Ectodermal cell (in vitro differentiated cells): ENCODE measurements around the gene RNASE12.
"Not testable (repeated sequence)": the region's sequence is repeated elsewhere in the genome, so short reads cannot be mapped to it uniquely, and the experiment has no call there.

Experiments
- H3K27ac ChIP-seq: 2 replicates; pipeline ENCODE4 v1.7.0; 2013; ENCODE audit warnings: mild to moderate bottlenecking, low read depth, low read length; ENCODE audit not compliant: insufficient read depth, poor library complexity, severe bottlenecking
- H3K27me3 ChIP-seq: 2 replicates; pipeline ENCODE4 v1.7.0; 2013; ENCODE audit warnings: mild to moderate bottlenecking, low read length; ENCODE audit not compliant: insufficient read depth, control insufficient read depth, poor library complexity, severe bottlenecking
- H3K36me3 ChIP-seq: one replicate; pipeline ENCODE4 v1.7.0; 2013; ENCODE audit warnings: low read length; ENCODE audit not compliant: control insufficient read depth, insufficient read depth
- H3K4me1 ChIP-seq: one replicate; pipeline ENCODE4 v1.7.0; 2013; ENCODE audit warnings: low read length; ENCODE audit not compliant: control insufficient read depth, insufficient read depth
- H3K4me3 ChIP-seq: 2 replicates; pipeline ENCODE4 v1.7.0; 2013; ENCODE audit warnings: low read depth, low read length, control low read depth; ENCODE audit not compliant: insufficient read depth
- H3K9me3 ChIP-seq: 2 replicates; pipeline ENCODE4 v1.7.0; 2013; ENCODE audit warnings: mild to moderate bottlenecking, low read length, moderate library complexity; ENCODE audit not compliant: control insufficient read depth
- WGBS, 2 experiments: methylation state at CpG; one replicate each; pipeline ENCODE4 v1.1.7; 2013; ENCODE audit warnings: missing lambda C conversion rate in 2 of 2; 5-methylcytosine and 5-hydroxymethylcytosine counted together

RNASE12 gene

GRCh38 chr14:20606190-20606901 is 15.2 kb upstream of the RNASE12 start:
- 45 to 47% methylated on average over 8 of the region's 8 CpGs for WGBS, 2 experiments
- H3K27me3 ChIP-seq, result no peaks in the 10 kb centered on the region

DNA sequence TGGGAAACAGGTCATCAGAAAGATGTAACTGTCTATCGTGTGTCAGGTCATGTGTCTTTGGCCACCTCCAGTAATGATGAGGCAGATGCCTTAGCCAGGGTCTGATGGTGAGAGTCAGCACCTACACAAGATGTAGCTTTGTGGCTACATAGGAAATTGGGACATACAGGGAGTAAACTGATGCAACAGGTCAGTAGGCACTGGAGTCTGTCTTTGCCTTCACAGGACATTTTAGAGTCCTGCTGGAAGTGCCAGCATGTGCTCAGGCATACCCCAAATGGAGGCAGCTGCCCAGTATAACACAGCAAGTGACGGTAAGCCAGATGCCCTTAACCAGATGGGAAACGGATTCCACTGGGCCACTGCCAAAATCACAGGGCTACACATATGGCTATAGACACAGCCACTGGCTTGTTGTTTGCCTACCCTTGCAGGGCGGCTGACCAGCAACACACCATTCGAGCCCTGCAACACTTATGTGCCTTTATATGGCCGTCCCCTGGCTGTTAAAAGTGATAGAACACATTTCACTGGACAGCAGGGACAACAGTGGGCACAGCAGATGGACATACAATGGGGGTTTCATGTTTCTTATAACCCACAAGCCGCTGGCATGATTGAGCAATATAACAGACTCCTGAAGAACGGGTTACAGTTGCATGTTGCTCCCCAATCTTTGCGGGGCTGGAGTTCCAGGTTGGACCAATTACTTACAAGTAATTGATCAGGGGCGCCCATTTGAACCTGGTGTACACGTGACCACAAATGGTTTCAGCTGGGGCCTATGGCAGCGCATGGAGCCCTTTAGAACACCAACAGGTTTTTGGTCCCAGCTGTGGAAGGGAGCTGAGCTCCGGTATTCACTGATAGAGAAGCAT is 12.9 kb upstream of the RNASE12 start:
- Histone ChIP-seq H3K27me3 (no peaks in the 10 kb centered on the region), H3K9me3 (no peaks in the 10 kb centered on the region), H3K27ac (no peak overlapping the region), H3K4me1 (no peaks in the 10 kb centered on the region), H3K36me3 (no peaks in the 10 kb centered on the region), H3K4me3 (no peak overlapping the region)
- WGBS, 2 experiments, result 93 to 95% methylated on average over 13 of the region's 13 CpGs

More at GRCh38 chr14:20606190-20606901, 15.2 kb upstream of the RNASE12 start:
- Histone ChIP-seq H3K27ac (no peak overlapping the region), H3K36me3 (no peaks in the 10 kb centered on the region), H3K4me1 (no peaks in the 10 kb centered on the region), H3K4me3 (no peak overlapping the region), H3K9me3 (no peaks in the 10 kb centered on the region)

- no peak overlapping the region for H3K4me3 ChIP-seq
- H3K4me1 ChIP-seq, result no peaks in the 10 kb centered on the region
- peaks cover 5% of the 10 kb centered on the region for H3K27me3 ChIP-seq
- no peaks in the 10 kb centered on the region for H3K9me3 ChIP-seq
- no peaks in the 10 kb centered on the region for H3K36me3 ChIP-seq
- 95% methylated on average over 9 of the region's 9 CpGs for WGBS, 2 experiments
- no peak overlapping the region for H3K27ac ChIP-seq
Observed at GRCh38 chr14:20602583-20602982, 11.4 kb upstream of the RNASE12 start.

DNA sequence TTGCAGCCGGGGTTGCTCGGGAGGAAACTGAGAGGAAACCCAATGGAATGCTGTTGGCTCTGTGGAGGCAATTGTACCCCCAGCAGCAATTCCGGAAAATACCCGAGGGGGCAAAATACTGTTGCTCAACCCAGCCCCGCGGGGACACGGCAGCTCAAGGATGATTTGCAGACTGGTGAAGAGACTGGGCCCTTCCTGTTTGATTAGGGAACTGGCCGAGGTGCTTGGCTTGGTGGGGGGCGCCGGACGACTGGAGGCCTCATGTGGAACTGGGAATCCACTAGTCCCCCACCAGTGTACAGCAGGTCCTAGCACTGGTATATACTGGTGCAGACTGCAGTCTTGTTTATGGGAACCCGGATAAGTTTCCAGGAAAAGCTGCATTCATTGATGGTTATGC is 10.3 kb upstream of the RNASE12 start:
- H3K27me3 ChIP-seq, result peaks cover 8% of the 10 kb centered on the region
- H3K9me3 ChIP-seq, result no peaks in the 10 kb centered on the region
- no peak overlapping the region for H3K4me3 ChIP-seq
- no peaks in the 10 kb centered on the region for H3K36me3 ChIP-seq
- no peak overlapping the region for H3K27ac ChIP-seq
- WGBS, 2 experiments, result 89 to 90% methylated on average over 12 of the region's 12 CpGs
- H3K4me1 ChIP-seq, result no peaks in the 10 kb centered on the region

DNA sequence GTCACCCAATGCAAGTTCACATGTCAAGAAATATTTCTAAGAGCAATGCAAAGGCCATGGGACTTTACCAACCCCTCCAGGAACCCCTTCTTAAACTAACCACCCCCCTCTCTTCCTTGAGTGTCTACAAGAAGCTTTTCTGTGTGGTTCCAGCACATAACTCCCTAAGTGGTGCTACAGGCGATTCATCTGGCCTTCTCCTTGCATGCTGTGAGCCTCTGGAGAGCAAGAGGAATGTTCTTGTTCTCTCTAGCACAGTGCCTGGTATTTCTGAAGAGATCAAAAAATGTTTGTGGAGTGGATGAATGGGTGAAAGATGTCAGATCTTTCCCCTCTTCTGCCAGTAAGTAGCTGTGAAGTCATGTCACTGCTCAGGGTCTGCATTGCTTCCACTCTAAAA is 5.9 kb upstream of the RNASE12 start:
- Histone ChIP-seq H3K27ac (no peak overlapping the region), H3K27me3 (peaks cover 8% of the 10 kb centered on the region), H3K4me1 (no peaks in the 10 kb centered on the region), H3K9me3 (no peaks in the 10 kb centered on the region), H3K4me3 (no peak overlapping the region), H3K36me3 (no peaks in the 10 kb centered on the region)
- 80 to 91% methylated on average over 1 of the region's 1 CpG for whole genome bisulfite sequencing, 2 experiments

DNA sequence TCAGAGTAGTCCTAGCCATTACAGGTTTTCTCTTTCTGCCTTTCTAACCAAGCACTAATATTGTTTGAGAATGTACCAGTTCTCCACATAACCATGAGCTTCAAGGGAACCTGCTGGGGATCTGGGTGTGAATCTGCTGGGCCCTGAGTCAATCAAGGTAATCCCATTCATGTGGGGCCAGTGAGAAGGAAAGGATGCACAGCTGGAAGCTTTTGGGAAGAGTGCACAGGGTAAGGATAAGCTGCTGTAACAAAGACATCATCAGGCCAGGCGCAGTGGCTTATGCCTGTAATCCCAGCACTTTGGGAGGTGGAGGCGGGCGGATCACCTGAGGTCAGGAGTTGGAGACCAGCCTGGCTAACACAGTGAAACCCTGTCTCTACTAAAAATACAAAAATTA is 4.5 kb upstream of the RNASE12 start:
- H3K4me1 ChIP-seq, H3K4me3 ChIP-seq, H3K9me3 ChIP-seq, H3K27ac ChIP-seq, H3K27me3 ChIP-seq, H3K36me3 ChIP-seq: not testable (repeated sequence)
- WGBS, 2 experiments, result 76 to 93% methylated on average over 3 of the region's 3 CpGs

GRCh38 chr14:20592574-20592973 is 1.4 kb upstream of the RNASE12 start:
- Histone ChIP-seq H3K36me3 (no peaks in the 10 kb centered on the region), H3K4me3 (no peak overlapping the region), H3K4me1 (no peaks in the 10 kb centered on the region), H3K9me3 (no peaks in the 10 kb centered on the region), H3K27me3 (peaks cover 3% of the 10 kb centered on the region), H3K27ac (no peak overlapping the region)
- 96% methylated on average over 1 of the region's 1 CpG; no CpG with 5 or more reads in 1 of the 2 experiments for WGBS, 2 experiments

DNA sequence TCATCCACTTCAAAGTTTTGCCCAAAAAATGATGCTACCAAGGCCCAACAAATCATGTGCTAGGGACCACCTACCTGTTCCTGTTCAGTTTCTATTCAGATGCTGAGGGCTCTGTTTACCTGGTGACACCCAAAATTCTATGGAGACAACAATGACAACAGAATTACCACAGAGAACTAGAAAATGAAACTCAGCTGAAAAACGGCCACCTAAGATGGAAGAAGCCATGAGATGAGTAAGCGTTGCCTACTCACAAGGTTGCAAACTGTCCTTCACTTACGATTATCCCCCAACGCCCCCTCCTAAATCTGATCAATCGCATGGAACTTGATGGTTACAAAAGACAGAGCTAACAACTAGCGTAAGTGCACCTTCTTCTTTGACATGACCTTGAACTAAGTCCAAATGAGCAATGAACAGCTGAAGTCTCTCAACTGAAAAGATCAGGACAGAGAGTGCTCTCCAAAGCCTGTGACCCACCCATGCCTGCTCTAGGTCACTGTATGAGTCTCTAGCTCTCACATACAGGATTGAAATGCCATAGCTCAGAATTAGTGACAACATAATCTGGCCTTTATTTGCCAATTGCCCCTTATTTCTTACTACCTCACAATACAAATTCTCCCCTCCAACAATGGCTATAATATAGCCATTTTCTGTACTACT is 3.6 kb downstream of the RNASE12 start, which contains the start of gene RNASE11:
Gene RNASE11, minus strand, starts transcription at position 513 of the 666 bp plus-strand sequence.
- Histone ChIP-seq H3K36me3 (no peaks in the 10 kb centered on the region), H3K4me3 (no peak within 1 kb of the TSS), H3K27ac (no peak within 1 kb of the TSS), H3K9me3 (no peaks in the 10 kb centered on the region), H3K27me3 (no peaks in the 10 kb centered on the region), H3K4me1 (no peaks in the 10 kb centered on the region)
- WGBS, 2 experiments, result 93 to 94% methylated on average over 6 of the region's 6 CpGs

GRCh38 chr14:20583908-20584307 is 7.3 kb downstream of the RNASE12 start:
- no peak overlapping the region for H3K4me3 ChIP-seq
- WGBS, 2 experiments, result 90 to 92% methylated on average over 5 of the region's 5 CpGs
- H3K4me1 ChIP-seq, result peaks cover 13% of the 10 kb centered on the region
- no peak overlapping the region for H3K27ac ChIP-seq
- H3K9me3 ChIP-seq, result no peaks in the 10 kb centered on the region
- H3K36me3 ChIP-seq, result no peaks in the 10 kb centered on the region
- H3K27me3 ChIP-seq, result no peaks in the 10 kb centered on the region

DNA sequence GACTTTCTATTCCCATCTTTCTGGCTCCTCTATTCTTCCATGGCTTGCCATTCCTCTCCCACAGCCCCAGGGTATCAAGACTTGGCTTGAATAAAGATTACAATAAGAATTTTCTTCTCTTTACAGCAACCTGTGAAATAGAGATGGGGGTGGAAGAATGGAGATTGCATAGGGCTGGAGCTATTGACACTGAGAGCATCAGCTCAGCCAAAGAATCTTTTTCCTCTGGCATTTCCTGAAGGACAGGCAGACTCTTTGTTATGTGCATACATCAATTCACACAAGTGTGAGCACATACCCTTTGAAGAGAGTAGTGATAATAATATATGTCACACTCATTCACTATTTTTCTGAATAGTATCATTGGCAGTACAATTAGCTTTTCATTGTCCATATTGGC is 8.0 kb downstream of the RNASE12 start:
- Histone ChIP-seq H3K4me3 (no peak overlapping the region), H3K36me3 (no peaks in the 10 kb centered on the region), H3K27ac (no peak overlapping the region), H3K27me3 (no peaks in the 10 kb centered on the region), H3K4me1 (peaks cover 17% of the 10 kb centered on the region), H3K9me3 (no peaks in the 10 kb centered on the region)
